PFSK-1 (cell line): ENCODE data around the gene PTPRJ.

Experiments
- POLR2AphosphoS5 ChIP-seq: IDR thresholded peaks from 2 replicates; pipeline ENCODE4 v1.6.1; 2012; ENCODE audit warnings: low read depth, mild to moderate bottlenecking, control low read depth, low read length, moderate library complexity
- SIN3A ChIP-seq: IDR thresholded peaks from 2 replicates; pipeline ENCODE4 v1.6.1; 2012; ENCODE audit warnings: mild to moderate bottlenecking, low read length, moderate library complexity, borderline replicate concordance; ENCODE audit not compliant: insufficient read depth
- TF ChIP-seq, protein P1 (sequence below), 2 experiments: IDR thresholded peaks; 2 replicates each; pipeline versions ENCODE4 v1.6.1 to v1.8.0; 2011 to 2012; ENCODE audit warnings: low read depth in 2 of 2, low read length in 2 of 2, control low read depth in 1 of 2, inconsistent platforms in 1 of 2, mild to moderate bottlenecking in 1 of 2, moderate library complexity in 1 of 2; ENCODE audit not compliant: insufficient read depth in 1 of 2

DNA sequence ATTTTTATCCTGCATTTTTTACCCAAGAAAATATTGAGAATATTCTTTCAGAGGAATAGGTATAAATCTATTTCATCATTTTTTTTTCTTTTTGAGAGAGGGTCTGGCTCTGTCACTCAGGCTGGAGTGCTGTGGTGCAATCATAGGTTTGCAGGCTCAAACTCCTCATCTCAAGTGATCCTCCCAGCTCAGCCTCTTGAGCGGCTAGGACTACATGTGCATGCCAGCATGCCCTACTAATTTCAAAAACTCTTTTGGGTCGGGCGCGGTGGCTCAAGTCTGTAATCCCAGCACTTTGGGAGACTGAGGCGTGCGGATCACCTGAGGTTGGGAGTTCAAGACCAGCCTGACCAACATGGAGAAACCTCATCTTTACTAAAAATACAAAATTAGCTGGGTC is 20.3 kb upstream of the PTPRJ start:
- TF ChIP-seq, protein P1, sequence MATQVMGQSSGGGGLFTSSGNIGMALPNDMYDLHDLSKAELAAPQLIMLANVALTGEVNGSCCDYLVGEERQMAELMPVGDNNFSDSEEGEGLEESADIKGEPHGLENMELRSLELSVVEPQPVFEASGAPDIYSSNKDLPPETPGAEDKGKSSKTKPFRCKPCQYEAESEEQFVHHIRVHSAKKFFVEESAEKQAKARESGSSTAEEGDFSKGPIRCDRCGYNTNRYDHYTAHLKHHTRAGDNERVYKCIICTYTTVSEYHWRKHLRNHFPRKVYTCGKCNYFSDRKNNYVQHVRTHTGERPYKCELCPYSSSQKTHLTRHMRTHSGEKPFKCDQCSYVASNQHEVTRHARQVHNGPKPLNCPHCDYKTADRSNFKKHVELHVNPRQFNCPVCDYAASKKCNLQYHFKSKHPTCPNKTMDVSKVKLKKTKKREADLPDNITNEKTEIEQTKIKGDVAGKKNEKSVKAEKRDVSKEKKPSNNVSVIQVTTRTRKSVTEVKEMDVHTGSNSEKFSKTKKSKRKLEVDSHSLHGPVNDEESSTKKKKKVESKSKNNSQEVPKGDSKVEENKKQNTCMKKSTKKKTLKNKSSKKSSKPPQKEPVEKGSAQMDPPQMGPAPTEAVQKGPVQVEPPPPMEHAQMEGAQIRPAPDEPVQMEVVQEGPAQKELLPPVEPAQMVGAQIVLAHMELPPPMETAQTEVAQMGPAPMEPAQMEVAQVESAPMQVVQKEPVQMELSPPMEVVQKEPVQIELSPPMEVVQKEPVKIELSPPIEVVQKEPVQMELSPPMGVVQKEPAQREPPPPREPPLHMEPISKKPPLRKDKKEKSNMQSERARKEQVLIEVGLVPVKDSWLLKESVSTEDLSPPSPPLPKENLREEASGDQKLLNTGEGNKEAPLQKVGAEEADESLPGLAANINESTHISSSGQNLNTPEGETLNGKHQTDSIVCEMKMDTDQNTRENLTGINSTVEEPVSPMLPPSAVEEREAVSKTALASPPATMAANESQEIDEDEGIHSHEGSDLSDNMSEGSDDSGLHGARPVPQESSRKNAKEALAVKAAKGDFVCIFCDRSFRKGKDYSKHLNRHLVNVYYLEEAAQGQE (IDR thresholded peaks at IDR 0.05; ENCODE audit: insufficient read depth in 1 of 2, low read depth in 2 of 2, low read length in 2 of 2) = no peak
- no peak for TF ChIP-seq POLR2AphosphoS5
- TF ChIP-seq SIN3A = no peak
